IMR-90 (cell line): ENCODE results near the gene COPZ2. TPM values are rescaled to one million over a fixed set of nuclear protein-coding genes. Genes with fewer than 3 reads are reported as not detected.

Experiments used
- ATAC-seq: fragments of 200-7000 bp; cut with Tn5 transposase; 2 replicates; pipeline ENCODE4 v1.9.1; 2020; ENCODE audit warnings: low read depth, mild to moderate bottlenecking, moderate library complexity
- BruUV-seq: library from RNA; stranded (reverse); fragments of 400-500 nt; replicated peaks from 2 replicates; lab custom pipeline; 2021; lab: Mats Ljungman, UMichigan
- CTCF ChIA-PET: fragments of 300-600 bp; formaldehyde crosslinking; extraction: SDS; loops from one replicate; lab custom pipeline; 2021; ENCODE audit warnings: antibody characterized with exemption; lab: Yijun Ruan, JAX
- POLR2A ChIA-PET: fragments of 300-600 bp; sonication (Branson Sonifier 250); formaldehyde crosslinking; loops from one replicate; lab custom pipeline; 2022; ENCODE audit warnings: antibody characterized with exemption; ENCODE audit not compliant: unreplicated experiment; lab: Charles Lee
- DNase-seq: peaks from one replicate; pipeline ENCODE4 v3.0.0; 2013
- H2AFZ ChIP-seq: replicated peaks from 2 replicates; pipeline ENCODE3; 2013; ENCODE audit warnings: low read length, mild to moderate bottlenecking; ENCODE audit not compliant: poor library complexity
- H2AK5ac ChIP-seq: 2 replicates; pipeline ENCODE4 v1.6.1; 2013; ENCODE audit warnings: low read depth, low read length, inconsistent platforms
- H2AK9ac ChIP-seq: replicated peaks from 2 replicates; pipeline ENCODE3; 2013; ENCODE audit warnings: mild to moderate bottlenecking, low read depth, low read length, moderate library complexity; ENCODE audit not compliant: poor library complexity
- H2BK120ac ChIP-seq: 2 replicates; pipeline ENCODE4 v1.6.1; 2013; ENCODE audit warnings: low read depth, low read length, inconsistent platforms
- H2BK15ac ChIP-seq: 3 replicates; pipeline ENCODE4 v1.6.1; 2013; ENCODE audit warnings: low read depth, low read length, inconsistent platforms
- H2BK20ac ChIP-seq: 2 replicates; pipeline ENCODE4 v1.6.1; 2013; ENCODE audit warnings: low read depth, mild to moderate bottlenecking, inconsistent platforms, low read length, moderate library complexity
- H2BK5ac ChIP-seq: 2 replicates; pipeline ENCODE4 v1.6.1; 2013; ENCODE audit warnings: mild to moderate bottlenecking, low read depth, low read length, inconsistent platforms; ENCODE audit not compliant: poor library complexity, severe bottlenecking
- H3K14ac ChIP-seq: replicated peaks from 2 replicates; pipeline ENCODE4 v1.6.1; 2013; ENCODE audit warnings: low read depth, low read length, inconsistent platforms
- H3K18ac ChIP-seq: 2 replicates; pipeline ENCODE4 v1.6.1; 2013; ENCODE audit warnings: low read depth, low read length, control low read depth
- H3K23ac ChIP-seq: 2 replicates; pipeline ENCODE4 v1.6.1; 2013; ENCODE audit warnings: low read depth, low read length, inconsistent platforms
- H3K27ac ChIP-seq: 2 replicates; pipeline ENCODE4 v1.5.1; 2013; ENCODE audit warnings: mild to moderate bottlenecking, control low read depth, low read length; ENCODE audit not compliant: insufficient read depth
- H3K27me3 ChIP-seq: 2 replicates; pipeline ENCODE4 v1.6.1; 2013; ENCODE audit warnings: low read length; ENCODE audit not compliant: control insufficient read depth, insufficient read depth
- H3K36me3 ChIP-seq: 2 replicates; pipeline ENCODE4 v1.6.1; 2013; ENCODE audit warnings: low read length, mixed read lengths; ENCODE audit not compliant: control insufficient read depth, insufficient read depth
- H3K4ac ChIP-seq: 2 replicates; pipeline ENCODE4 v1.6.1; 2013; ENCODE audit warnings: low read depth, low read length, inconsistent platforms
- H3K4me1 ChIP-seq: 2 replicates; pipeline ENCODE4 v1.6.1; 2013; ENCODE audit warnings: low read length, mixed read lengths; ENCODE audit not compliant: control insufficient read depth, insufficient read depth
- H3K4me2 ChIP-seq: 2 replicates; pipeline ENCODE4 v1.6.1; 2013; ENCODE audit warnings: low read depth, mild to moderate bottlenecking, control low read depth, low read length, moderate library complexity
- H3K4me3 ChIP-seq: 2 replicates; pipeline ENCODE4 v1.5.1; 2013; ENCODE audit warnings: low read depth, mild to moderate bottlenecking, control low read depth, low read length, moderate library complexity; ENCODE audit not compliant: insufficient read depth
- H3K56ac ChIP-seq: 2 replicates; pipeline ENCODE4 v1.6.1; 2013; ENCODE audit warnings: low read length, inconsistent platforms; ENCODE audit not compliant: insufficient read depth; ENCODE audit errors: extremely low read depth
- H3K79me1 ChIP-seq, 2 experiments: 2 replicates each; pipeline ENCODE4 v1.6.1; 2013; ENCODE audit warnings: low read length in 2 of 2, inconsistent platforms in 1 of 2, low read depth in 1 of 2
- H3K9ac ChIP-seq: 2 replicates; pipeline ENCODE4 v1.6.1; 2013; ENCODE audit warnings: low read depth, low read length, control low read depth
- H3K9me1 ChIP-seq: 2 replicates; pipeline ENCODE4 v1.6.1; 2013; ENCODE audit warnings: low read length, inconsistent platforms; ENCODE audit not compliant: insufficient read depth
- H3K9me3 ChIP-seq: 2 replicates; pipeline ENCODE4 v1.6.1; 2013; ENCODE audit warnings: low read length; ENCODE audit not compliant: control insufficient read depth, insufficient read depth
- H4K20me1 ChIP-seq: 2 replicates; pipeline ENCODE4 v1.6.1; 2013; ENCODE audit warnings: low read length, inconsistent platforms; ENCODE audit not compliant: insufficient read depth
- H4K5ac ChIP-seq: 2 replicates; pipeline ENCODE4 v1.6.1; 2013; ENCODE audit warnings: mild to moderate bottlenecking, low read depth, low read length, control low read depth
- H4K8ac ChIP-seq, 2 experiments: 2 replicates each; pipeline ENCODE4 v1.6.1; 2013; ENCODE audit warnings: low read depth in 2 of 2, low read length in 2 of 2, control low read depth in 1 of 2, inconsistent platforms in 1 of 2
- H4K91ac ChIP-seq: 2 replicates; pipeline ENCODE4 v1.6.1; 2013; ENCODE audit warnings: low read depth, low read length, inconsistent platforms; ENCODE audit not compliant: insufficient read depth
- MAZ ChIP-seq: IDR thresholded peaks from 2 replicates; pipeline ENCODE4 v1.6.1; 2012; ENCODE audit warnings: low read depth, mild to moderate bottlenecking, low read length, improper control_type of control experiment, moderate library complexity, borderline replicate concordance
- NFE2L2 ChIP-seq: fragments of 150-350 bp; IDR thresholded peaks from 2 replicates; pipeline ENCODE4 v1.6.1; 2016; ENCODE audit warnings: low read depth, mild to moderate bottlenecking, low read length
- WGBS, 2 experiments: methylation state at CpG; one replicate each; pipeline versions ENCODE4 v1.1.5 to v1.1.7; 2013; ENCODE audit warnings: missing lambda C conversion rate in 2 of 2; ENCODE audit not compliant: insufficient read length in 1 of 2; ENCODE audit errors: extremely low coverage in 2 of 2; 5-methylcytosine and 5-hydroxymethylcytosine counted together
- dilution Hi-C: fragments of 300-500 bp; cut with HindIII; formaldehyde crosslinking; loops from one replicate; pipeline ENCODE4 v1.14.3; 2018; ENCODE audit warnings: low sequenced_read_pairs; ENCODE audit not compliant: unreplicated experiment
- in situ Hi-C: fragments of 300-500 bp; cut with MboI; formaldehyde crosslinking; loops from 3 replicates; pipeline ENCODE4 v1.14.3; 2019; ENCODE audit warnings: low sequenced_read_pairs, inconsistent platforms, mixed read lengths
- intact Hi-C: fragments of 100-400 bp; cut with micrococcal nuclease; formaldehyde crosslinking; loops from 2 replicates; pipeline ENCODE4 v1.10.0; 2022
- polyA plus RNA-seq, 3 experiments: library from polyadenylated mRNA; depleted of rRNA; stranded (reverse); fragments of >200 nt; gene quantifications; 2 replicates each; pipeline ENCODE4 v1.2.3, GENCODE V29; 2012; ENCODE audit warnings: low replicate concordance in 1 of 3
- total RNA-seq: library from RNA; depleted of rRNA; stranded (reverse); fragments of >200 nt; gene quantifications from 2 replicates; pipeline ENCODE4 v1.2.3, GENCODE V29; 2012
- TF ChIP-seq, protein P1 (sequence below): conservative IDR thresholded peaks from 2 replicates; pipeline ENCODE4 v1.5.1; 2012; ENCODE audit warnings: mild to moderate bottlenecking, low read depth, low read length, improper control_type of control experiment

The COPZ2 gene
- total and polyA plus RNA-seq, 2 of the 4 experiments (the other 2 are of a cell fraction) = 41.0 to 86.1 TPM

DNA sequence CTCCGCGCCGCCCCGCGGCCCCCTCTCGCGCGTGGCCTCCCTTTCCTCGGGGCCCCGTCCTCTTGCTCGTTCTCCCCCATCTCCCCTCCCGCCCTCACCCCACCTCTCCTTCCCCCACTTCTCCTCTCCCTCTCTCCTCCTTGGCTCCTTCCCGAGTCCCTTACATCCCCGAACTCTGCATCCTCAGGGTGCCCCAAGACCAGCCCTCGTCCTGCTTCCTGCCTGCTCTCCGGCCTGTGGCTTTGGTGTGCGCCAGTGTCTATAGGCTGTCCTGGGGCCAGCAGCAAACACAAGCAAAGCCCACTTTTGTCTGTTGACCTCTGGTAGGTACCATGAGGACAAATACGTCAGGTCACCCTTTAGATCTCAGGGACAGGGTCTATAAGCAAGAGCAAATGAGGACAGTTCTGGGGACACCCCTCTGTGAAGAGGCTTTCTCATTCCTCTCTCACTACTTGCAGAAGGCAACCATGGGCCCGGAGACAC is 284 bp upstream of the COPZ2 start:
- Histone ChIP-seq H2BK120ac (peak overlapping the region; percentile 31; the same call in 1 of the 2 replicates), H3K36me3 (peaks cover 3% of the 10 kb centered on the region), H3K9ac (peak overlapping the region; percentile 60), H2BK15ac (peak overlapping the region; percentile 8; the same call in 1 of the 3 replicates), H3K27ac (peak overlapping the region; percentile 61), H3K14ac (peak overlapping the region; percentile 62), H3K23ac (peak overlapping the region; percentile 48), H2AK5ac (peak overlapping the region; percentile 11; the same call in 1 of the 2 replicates), H3K4ac (peak overlapping the region; percentile 80), H3K4me2 (peak overlapping the region; percentile 17), H3K27me3 (no peaks in the 10 kb centered on the region), H3K4me1 (peaks cover 10% of the 10 kb centered on the region), H3K4me3 (peak overlapping the region; percentile 29; the same call in 1 of the 2 replicates), H4K20me1 (no peaks in the 10 kb centered on the region), H3K18ac (peak overlapping the region; percentile 74), H4K5ac (peak overlapping the region; percentile 51), H3K9me1 (peaks cover 15% of the 10 kb centered on the region), H2BK5ac (peak overlapping the region; percentile 21), H3K9me3 (no peaks in the 10 kb centered on the region), H3K56ac (0 out of 2 replicates have a peak overlapping the region, but pooled peaks have one; percentile 20), H2AK9ac (peak overlapping the region; percentile 59), H3K79me1 (peaks cover 5 to 18% of the 10 kb centered on the region in 2 experiments), H4K91ac (peak overlapping the region; percentile 75), H2AFZ (peak overlapping the region; percentile 87), H4K8ac (peak overlapping the region; percentile 74 to 94), H2BK20ac (peak overlapping the region; percentile 62; the same call in 1 of the 2 replicates)
- in situ Hi-C loops (no loop called here), intact Hi-C loops (loop anchor here (1.0 to 2.0 kb wide), 2 partner anchors 13 to 36 kb away; no protein-coding TSS in a partner anchor), dilution Hi-C loops (no loop called here)
- ChIA-PET POLR2A (no interaction called here), CTCF (no interaction called here)
- WGBS, 2 experiments = 22% methylated on average over 8 of the region's 19 CpGs; no CpG with 5 or more reads in 1 of the 2 experiments
- peak; percentile 53 for ATAC-seq
- TF ChIP-seq NFE2L2 (no peak), MAZ (no peak)
- TF ChIP-seq, protein P1, sequence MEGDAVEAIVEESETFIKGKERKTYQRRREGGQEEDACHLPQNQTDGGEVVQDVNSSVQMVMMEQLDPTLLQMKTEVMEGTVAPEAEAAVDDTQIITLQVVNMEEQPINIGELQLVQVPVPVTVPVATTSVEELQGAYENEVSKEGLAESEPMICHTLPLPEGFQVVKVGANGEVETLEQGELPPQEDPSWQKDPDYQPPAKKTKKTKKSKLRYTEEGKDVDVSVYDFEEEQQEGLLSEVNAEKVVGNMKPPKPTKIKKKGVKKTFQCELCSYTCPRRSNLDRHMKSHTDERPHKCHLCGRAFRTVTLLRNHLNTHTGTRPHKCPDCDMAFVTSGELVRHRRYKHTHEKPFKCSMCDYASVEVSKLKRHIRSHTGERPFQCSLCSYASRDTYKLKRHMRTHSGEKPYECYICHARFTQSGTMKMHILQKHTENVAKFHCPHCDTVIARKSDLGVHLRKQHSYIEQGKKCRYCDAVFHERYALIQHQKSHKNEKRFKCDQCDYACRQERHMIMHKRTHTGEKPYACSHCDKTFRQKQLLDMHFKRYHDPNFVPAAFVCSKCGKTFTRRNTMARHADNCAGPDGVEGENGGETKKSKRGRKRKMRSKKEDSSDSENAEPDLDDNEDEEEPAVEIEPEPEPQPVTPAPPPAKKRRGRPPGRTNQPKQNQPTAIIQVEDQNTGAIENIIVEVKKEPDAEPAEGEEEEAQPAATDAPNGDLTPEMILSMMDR = no peak
- no TSS peak for BruUV-seq
- DNase-seq = no peak
